Measurements from ENCODE around the gene LIPN.

- no peak for TF ChIP-seq POLR2A (IDR thresholded peaks at IDR 0.05)
- TF ChIP-seq, protein P1, sequence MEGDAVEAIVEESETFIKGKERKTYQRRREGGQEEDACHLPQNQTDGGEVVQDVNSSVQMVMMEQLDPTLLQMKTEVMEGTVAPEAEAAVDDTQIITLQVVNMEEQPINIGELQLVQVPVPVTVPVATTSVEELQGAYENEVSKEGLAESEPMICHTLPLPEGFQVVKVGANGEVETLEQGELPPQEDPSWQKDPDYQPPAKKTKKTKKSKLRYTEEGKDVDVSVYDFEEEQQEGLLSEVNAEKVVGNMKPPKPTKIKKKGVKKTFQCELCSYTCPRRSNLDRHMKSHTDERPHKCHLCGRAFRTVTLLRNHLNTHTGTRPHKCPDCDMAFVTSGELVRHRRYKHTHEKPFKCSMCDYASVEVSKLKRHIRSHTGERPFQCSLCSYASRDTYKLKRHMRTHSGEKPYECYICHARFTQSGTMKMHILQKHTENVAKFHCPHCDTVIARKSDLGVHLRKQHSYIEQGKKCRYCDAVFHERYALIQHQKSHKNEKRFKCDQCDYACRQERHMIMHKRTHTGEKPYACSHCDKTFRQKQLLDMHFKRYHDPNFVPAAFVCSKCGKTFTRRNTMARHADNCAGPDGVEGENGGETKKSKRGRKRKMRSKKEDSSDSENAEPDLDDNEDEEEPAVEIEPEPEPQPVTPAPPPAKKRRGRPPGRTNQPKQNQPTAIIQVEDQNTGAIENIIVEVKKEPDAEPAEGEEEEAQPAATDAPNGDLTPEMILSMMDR (IDR thresholded peaks at IDR 0.05) = no peak
Observed at GRCh38 chr10:88755753-88756152, 4.1 kb upstream of the LIPN start.
